Frontal cortex (tissue), 4 donors: ENCODE results near the gene MYO16. TPM values are rescaled to one million over a fixed set of nuclear protein-coding genes. Genes with fewer than 3 reads are reported as not detected.

Experiments used
- DNase-seq, 2 donors: peaks; one replicate each; pipeline ENCODE4 v3.0.0; 2012; ENCODE audit warnings: low spot score in 2 of 2
- FAIRE-seq: peaks from 2 replicates; lab custom pipeline; 2012; peaks lifted over from hg19 to GRCh38; lab: Jason Lieb, UNC
- total RNA-seq: library from RNA; depleted of rRNA; stranded (reverse); fragments of >200 nt; gene quantifications from one replicate; pipeline ENCODE4 v1.2.3, GENCODE V29; 2014
- donor health status: control.
- donor health status: control.
- donor health status: control.

MYO16 gene
- total RNA-seq, 1 donor from 2014 or later, result 95.0 TPM

GRCh38 chr13:108923386-108924047 lies 294.1 kb downstream of the MYO16 start:
- no peak for FAIRE-seq

GRCh38 chr13:108924134-108924533 lies 294.7 kb downstream of the MYO16 start:
- DNase-seq (no peak), FAIRE-seq (no peak)

More at GRCh38 chr13:108923386-108924047, 294.1 kb downstream of the MYO16 start:
- no peak for DNase-seq

GRCh38 chr13:108924541-108924940 lies 295.1 kb downstream of the MYO16 start:
- DNase-seq (no peak), FAIRE-seq (no peak)

GRCh38 chr13:108925070-108925469 lies 295.7 kb downstream of the MYO16 start:
- no peak for DNase-seq
- FAIRE-seq, result no peak

GRCh38 chr13:108926862-108927261 lies 297.5 kb downstream of the MYO16 start:
- FAIRE-seq (no peak), DNase-seq (no peak)

- DNase-seq, result no peak
- FAIRE-seq, result no peak
These were observed 298.2 kb downstream of the MYO16 start for GRCh38 chr13:108927615-108928014.

GRCh38 chr13:108929532-108930206 lies 300.3 kb downstream of the MYO16 start:
- FAIRE-seq (no peak), DNase-seq (no peak)

GRCh38 chr13:108932196-108932595 lies 302.8 kb downstream of the MYO16 start:
- DNase-seq (no peak), FAIRE-seq (no peak)

- no peak for DNase-seq
- no peak for FAIRE-seq
These were observed 303.6 kb downstream of the MYO16 start for GRCh38 chr13:108933061-108933460.

- FAIRE-seq (no peak), DNase-seq (no peak)
These were observed 308.7 kb downstream of the MYO16 start for GRCh38 chr13:108938155-108938554.

GRCh38 chr13:108940121-108940520 lies 310.7 kb downstream of the MYO16 start:
- DNase-seq, result no peak
- FAIRE-seq, result no peak

- FAIRE-seq (no peak), DNase-seq (no peak)
These were observed 314.4 kb downstream of the MYO16 start for GRCh38 chr13:108943842-108944241.

GRCh38 chr13:108944760-108945159 lies 315.3 kb downstream of the MYO16 start:
- DNase-seq (no peak), FAIRE-seq (no peak)

GRCh38 chr13:108947551-108948030 lies 318.2 kb downstream of the MYO16 start:
- FAIRE-seq (no peak), DNase-seq (no peak)

GRCh38 chr13:108948251-108948671 lies 318.9 kb downstream of the MYO16 start:
- DNase-seq (no peak), FAIRE-seq (no peak)

GRCh38 chr13:108950333-108951010 lies 321.1 kb downstream of the MYO16 start:
- FAIRE-seq, result no peak
- no peak for DNase-seq

GRCh38 chr13:108955741-108956140 lies 326.3 kb downstream of the MYO16 start:
- DNase-seq (no peak), FAIRE-seq (no peak)

- FAIRE-seq (no peak), DNase-seq (peak in 1 of 2 donors; percentile 6)
These were observed 328.1 kb downstream of the MYO16 start for GRCh38 chr13:108957369-108958012.

- peak; percentile 33 for FAIRE-seq
- no peak for DNase-seq
These were observed 328.6 kb downstream of the MYO16 start for GRCh38 chr13:108958013-108958376.

- DNase-seq (no peak), FAIRE-seq (no peak)
These were observed 329.8 kb downstream of the MYO16 start for GRCh38 chr13:108959234-108959633.
